ENCODE measurements around the gene ARHGEF11.

Gene ARHGEF11

DNA sequence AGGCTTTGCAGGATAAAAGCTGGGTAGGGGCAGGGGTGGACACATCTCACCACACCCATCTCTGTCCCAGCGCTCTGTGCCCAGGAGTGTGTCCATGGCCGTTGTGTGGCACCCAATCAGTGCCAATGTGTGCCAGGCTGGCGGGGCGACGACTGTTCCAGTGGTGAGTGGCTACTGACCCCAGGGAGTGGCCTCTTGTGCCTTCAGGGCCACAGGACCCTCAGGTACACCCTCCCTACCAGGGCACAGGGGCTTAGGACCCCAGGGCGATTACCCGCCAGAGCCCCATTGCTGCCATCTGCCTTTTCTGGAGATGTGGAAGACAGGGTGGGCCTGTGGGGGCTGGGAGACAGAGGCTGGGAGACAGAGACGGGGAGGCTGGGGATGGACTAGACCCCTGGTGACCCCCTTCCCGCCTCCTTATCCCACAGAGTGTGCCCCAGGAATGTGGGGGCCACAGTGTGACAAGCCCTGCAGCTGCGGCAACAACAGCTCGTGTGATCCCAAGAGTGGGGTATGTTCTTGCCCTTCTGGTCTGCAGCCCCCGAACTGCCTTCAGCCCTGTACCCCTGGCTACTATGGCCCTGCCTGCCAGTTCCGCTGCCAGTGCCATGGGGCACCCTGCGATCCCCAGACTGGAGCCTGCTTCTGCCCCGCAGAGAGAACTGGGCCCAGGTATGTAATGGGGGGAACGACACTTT lies 139.2 kb downstream of the ARHGEF11 start:
- DNase-seq, result no peak

DNA sequence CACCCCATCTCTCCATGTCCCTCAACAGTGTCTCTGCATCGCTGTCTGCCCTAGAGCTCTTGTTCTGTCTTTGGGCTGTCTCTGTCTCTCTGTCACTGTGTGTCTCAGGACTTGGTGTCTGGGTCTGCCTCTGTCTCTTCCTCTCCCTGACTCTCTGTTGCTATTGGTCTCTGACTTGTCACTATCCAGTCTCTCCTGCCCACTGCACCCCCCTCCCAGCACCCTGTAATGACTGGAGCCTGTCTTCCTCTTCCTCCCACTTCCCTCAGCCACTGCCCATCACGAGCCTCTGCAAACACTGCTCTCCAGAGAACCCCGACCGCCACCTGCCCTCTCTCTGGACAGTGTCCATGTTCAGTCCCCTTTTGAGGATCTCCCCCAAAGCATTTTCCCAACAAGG lies 139.9 kb downstream of the ARHGEF11 start:
- DNase-seq, result no peak

DNA sequence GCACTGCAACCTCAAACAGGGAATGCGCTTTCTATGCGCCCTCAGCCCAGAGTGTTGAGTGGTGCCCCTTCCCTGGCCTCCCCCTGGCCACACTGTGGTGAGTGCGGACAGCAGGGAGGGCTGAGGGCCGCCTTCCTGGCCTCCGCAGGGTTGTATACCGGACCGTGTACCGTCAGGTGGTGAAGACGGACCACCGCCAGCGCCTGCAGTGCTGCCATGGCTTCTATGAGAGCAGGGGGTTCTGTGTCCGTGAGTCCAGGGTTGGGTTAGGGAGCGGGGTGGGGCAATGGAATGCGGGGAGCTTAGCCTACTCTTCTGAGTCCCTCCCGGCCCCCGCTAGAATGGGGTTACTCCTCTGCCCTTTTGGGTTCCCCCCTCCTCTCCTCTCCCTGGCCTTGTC lies 140.4 kb downstream of the ARHGEF11 start:
- DNase-seq, result no peak

DNA sequence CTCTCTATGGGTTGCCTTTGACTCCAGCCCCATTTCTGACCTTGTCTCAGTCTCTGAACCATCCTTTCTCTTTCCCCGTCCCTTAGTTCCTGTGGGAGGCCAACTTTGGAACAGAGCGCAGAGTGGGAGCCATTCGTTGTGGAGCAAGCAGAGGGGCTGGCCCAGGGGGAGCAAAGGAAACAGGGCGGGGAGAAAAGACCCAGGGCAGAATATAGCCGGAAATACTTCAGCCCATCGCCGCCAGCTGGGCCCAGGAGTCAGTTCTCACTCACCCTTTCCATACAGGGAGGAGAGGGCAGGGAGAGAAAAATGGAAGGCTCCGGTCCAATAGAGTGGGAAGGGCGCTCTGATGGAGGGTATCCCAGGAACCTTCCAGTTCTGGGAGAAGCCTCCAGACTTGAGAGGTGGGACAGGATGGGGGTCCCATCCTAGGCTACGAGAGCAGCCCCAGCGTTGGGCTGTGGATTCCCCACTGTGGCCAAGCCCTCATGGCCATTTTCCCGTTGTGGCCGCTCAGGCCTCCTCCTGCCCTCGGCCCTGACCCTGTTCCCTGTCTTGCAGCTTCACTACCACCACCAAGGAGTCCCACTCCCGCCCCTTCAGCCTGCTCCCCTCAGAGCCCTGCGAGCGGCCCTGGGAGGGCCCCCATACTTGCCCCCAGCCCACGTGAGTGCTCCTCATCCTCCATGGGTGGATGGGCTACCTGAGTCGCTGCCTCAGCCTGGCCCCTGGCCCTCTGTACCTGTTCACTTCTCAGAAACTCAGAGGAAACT lies 141.2 kb downstream of the ARHGEF11 start:
- no peak for DNase-seq

DNA sequence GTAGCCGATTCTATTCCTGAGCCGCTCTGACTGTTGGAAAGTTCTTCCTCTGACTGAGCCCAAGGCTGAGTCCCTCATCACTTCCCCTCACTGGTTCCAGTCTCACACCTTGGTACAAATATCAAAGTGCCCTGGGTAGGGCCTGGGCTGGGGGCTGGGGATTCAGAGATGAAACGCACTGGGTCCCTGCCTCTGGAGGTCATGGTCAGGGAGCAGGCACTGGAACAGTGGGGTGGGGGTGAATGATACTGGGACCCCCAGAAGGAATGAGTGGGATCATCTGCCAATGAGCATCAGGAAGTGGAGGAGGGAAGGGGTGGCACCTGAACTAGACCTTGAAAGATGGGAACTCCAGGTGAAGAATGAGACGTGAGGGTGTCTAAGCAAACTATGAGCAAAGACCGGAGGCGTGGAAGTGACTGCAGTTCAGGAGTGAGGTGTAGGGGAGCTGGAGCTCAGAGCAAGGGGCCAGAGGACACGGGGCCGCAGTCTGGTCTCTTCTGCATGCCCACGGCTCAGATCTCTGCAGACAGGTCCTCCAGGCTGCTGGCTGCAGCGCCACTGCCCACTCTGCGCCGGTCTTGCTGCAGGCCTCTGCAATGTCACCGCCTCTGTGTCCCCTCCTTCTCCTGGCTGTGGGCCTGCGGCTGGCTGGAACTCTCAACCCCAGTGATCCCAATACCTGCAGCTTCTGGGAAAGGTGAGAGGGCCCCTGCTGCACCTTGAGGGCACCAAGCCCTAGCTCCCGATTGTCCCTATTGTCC lies 142.0 kb downstream of the ARHGEF11 start:
- DNase-seq, result no peak

DNA sequence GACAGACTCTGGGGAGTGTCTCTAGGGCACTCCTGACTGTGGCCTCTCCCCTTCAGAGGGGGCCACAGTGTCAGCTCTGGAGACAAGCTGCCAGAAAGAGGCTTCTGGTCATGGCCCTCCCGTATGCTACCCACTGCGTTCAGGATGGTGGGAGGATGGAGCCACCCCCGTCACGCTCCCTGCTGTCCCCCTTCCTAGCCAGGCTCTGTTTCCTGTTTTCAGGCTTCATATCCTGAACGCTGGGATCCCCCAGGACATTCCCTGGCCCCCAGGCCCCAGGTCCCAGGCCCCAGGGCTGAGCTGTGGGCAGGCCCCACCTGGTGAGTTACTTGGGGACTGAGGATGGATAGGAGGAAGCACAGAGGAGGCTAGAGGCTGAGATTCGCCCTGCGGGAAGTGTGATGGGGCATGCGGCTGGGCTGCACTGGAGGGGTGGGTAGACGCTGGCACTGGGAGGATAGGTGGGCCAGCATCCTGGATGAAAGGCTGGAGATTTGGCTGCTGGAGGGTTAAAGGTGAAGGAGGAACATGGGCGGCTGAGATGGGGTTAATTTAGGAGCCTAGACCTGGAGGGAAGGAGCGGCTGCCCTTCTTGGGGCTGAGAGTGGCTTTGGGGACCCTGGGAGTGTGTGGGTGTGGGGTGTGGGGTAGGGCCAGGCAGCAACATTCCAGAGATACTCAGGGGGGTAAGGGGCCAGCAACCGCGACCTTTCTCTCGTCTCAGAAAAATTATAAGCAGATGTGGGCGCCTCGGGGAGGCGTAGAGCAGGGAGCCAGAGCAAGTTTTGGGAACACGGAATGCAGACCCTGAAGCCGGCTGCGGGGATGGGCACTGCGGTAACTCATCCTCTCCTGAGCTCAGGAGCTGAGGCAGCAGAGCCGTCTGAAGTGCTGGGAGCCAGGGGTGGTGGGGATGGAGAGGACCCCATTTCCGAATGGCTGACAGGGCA lies 143.3 kb downstream of the ARHGEF11 start:
- no peak for DNase-seq

DNA sequence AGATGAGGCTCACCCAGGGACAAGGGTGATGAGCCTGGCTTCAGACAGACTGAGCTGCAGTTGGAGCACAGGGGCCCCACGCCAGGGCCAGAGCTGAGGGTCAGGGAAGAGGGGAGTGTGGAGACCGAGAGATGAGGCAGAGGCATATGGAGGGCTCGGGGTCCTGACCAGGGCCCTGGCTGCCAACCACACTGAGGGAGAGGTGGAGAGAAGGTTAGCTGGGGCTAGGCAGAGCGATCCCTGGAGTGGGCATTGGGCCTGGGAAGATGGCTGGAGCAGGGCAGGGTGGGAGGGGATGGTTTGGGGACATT lies 144.0 kb downstream of the ARHGEF11 start:
- no peak for DNase-seq

DNA sequence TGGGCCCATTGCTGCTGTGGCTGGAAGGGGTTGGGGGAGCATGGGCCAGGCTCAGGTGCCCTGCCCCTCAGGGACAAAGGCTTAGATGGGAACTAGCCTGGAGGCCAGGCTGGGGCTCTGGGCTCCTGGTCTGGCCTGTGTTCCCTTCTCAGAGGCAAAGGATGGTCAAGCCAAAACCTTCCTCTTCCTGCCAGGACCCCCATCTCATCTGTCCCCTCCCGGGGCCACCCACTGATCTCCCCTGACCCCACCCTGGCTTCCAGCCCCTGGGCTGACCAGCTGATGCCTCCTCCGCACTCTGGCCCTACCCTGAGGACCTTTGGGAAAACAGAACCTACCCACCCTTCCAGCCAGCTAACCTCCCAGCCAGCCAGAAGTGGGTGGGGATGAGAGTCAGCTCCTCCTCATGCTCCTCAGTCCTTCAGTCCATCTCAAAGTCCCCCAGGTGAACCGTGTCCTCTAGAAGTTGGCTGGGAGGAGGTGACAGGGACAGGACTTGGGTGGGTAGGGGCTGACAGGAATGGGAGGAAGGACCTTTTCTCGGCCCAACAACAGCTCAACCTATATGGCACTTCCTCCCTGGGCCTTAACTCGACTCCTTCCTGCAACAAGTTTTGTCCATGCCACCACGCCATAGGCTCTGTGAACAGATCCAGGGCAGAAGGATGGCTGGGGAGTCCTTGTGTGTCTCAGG lies 144.5 kb downstream of the ARHGEF11 start:
- no peak for DNase-seq

DNA sequence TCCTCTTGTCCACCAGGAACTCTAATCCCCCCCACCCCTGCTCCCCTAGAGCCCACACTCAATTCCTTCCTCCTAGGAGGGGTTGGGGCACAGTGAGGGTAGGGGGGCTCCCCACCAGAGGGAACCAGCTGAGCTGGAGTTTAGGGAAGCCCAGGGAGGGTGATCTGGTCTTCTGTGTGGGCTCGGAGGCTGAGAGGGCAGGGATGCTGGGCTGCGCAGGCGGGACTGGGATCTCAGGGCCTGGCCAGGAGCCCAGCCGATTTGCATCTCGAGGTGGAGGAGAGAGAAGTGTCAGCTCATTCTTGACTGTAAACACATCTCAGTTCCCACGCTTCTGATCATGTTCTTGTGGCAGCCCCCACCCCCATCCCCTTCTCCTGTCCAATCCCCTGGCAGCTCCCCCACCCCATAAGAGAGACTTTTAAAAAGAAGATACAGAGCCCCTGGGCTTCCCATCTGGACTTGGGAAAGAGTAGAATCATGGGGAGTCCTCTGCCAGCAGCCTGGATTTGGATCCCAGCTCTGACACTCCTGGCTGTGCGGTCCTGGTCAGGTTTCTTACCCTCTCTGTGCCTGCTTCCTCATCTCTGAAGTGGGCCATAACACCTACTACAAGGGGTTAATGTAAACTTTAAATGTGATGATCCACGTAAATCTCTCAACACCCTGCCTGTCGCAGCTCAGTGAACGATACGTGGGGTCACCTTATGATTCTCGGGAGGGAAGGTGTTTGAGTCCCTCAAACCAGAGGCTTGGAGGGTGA lies 145.4 kb downstream of the ARHGEF11 start:
- DNase-seq, result no peak

DNA sequence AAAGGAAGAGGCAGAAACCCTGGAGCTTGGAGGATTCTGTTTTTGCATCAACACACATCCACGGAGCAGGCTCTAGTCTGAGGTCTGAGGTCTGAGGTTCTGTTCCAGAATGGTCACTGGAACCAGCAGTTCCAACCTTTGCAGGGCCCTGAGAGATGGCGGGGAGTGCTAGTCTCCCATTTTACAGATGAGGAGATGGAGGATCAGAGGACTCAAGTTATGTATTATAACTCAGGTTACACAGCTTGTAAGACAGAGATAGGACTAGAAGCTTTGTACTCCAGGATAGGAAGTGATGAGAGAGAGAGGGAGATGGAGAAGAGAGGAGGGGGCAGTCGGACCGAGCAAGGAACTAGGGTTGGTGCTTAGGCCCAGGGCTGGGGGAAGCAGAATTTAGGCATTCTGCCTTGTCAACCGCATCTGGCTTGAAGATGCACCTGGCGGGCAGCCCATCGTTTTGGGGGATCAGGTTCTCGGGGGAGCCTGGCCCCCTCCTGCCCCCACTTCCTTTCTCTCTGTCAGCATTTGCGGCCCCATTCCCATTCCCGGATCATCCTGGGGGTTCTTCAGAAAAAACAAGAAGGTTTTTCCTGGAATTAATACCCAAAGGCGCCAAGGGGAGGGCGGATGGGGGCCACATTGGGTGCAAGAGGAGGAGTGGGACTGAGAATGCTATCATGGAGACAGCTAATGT lies 146.4 kb downstream of the ARHGEF11 start:
- no peak for DNase-seq

DNA sequence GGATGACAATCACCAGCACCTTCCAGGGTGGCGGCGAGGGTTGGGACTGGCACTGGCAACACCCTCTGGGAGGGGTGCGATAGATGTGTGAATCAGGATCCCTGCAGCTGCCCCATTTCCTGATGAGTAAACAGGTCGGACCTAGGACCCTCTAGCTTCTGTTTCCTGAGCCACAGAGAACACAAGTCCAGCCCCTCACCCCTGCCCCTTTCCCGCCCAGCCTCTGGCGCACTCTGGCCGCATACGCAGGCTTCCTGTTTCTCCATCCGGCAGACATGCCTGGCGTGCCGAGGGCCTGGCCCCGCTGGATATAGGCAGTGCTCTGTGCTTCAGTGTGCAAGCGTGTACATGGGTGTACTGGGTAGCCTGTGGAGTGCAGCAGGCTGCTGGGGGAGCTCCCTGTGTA lies 147.4 kb downstream of the ARHGEF11 start:
- no peak for DNase-seq

DNA sequence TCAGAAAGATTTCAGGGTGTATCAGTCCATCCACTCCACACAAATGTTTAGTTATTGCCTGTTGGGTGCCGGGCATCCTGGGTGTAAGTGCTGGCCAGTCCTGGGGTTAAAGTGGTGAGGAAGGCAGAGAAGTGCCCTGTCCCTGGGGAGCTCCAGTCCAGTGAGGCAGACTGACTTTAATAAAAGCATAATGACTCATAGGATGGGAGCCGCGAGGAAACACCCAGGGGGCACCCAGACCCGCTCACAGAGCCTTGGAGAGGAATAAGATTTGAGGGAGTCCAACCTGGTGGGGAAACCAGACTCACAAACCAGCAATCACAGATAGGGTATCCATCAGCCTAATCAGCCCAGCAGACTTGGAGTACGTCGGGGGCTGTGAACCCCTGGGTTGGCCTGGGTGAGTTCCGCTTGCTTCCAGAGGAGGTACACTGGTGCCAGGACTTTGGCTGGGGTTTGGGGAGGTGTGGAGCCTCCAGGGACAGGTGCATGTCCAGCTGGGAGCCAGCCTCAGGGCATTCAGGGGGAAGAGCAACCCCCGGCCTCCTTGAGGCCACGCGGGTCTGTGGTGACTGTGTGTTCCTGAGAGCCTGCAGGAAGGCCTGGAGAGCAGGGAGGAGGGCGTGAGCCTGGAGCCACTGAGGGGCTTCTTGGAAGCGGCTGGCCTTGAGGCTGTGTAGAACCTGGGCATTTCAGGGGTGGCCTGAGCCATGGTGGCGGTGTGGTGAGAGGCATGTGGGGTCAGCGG lies 148.3 kb downstream of the ARHGEF11 start:
- DNase-seq, result no peak

DNA sequence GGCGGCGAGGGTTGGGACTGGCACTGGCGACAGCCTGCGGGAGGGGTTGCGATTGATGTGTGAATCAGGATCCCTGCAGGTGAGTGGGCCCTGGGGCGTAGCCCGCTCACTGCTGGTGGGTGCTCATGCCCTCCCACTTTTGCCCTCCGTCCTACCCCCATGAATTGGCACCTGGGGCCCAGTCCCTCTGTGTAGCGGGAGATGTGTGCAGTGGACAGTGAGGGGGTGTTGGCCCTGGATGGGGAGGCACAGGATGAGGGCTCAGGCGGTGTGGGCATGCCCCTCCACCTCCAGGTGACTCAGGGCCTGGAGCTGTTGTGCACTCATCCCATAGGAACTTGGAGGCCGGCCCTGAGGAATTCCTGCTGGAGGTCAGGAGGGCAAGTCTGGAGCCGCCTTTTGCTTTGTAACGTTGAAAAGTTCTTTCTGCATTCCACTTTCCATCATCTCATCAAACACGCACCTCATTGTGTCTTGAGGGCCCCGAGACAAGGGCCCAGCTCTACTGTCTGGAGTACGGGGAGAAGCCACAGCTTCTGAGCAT lies 149.0 kb downstream of the ARHGEF11 start:
- DNase-seq, result no peak

DNA sequence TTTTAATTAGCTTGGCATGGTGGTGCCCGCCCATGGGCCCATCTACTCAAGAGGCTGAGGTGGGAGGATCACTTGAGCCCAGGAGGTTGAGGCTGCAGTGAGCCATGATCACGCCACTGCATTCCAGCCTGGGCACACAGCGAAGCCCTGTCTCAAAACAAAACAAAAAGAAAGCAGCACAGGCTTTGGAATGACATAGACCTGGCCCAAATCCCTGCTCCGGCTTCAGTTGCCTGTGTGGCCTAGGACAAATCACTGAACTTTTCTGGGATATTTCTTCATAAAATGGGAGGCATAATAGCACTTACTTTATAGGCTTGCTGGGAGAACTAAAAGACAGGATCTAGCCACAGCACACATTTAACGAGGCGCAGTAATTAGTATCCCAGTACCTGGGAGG lies 149.6 kb downstream of the ARHGEF11 start:
- no peak for DNase-seq

DNA sequence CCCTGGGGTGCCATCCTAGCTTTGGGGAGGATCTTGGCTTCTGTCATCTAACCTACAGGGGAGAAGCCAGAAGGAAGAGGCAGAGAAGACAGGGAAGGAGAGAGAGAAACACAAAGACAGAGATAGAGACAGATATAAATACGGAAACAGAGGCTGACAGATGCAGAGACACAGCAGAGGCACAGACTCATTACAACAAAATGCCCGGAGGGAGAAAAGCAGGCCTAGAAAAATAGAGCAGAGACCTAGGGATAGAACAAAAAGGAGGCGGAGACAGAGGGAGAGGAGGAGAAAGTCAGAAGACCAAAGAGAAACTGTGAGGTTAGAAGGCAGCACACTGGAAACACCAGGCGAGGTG lies 150.1 kb downstream of the ARHGEF11 start:
- DNase-seq, result no peak

DNA sequence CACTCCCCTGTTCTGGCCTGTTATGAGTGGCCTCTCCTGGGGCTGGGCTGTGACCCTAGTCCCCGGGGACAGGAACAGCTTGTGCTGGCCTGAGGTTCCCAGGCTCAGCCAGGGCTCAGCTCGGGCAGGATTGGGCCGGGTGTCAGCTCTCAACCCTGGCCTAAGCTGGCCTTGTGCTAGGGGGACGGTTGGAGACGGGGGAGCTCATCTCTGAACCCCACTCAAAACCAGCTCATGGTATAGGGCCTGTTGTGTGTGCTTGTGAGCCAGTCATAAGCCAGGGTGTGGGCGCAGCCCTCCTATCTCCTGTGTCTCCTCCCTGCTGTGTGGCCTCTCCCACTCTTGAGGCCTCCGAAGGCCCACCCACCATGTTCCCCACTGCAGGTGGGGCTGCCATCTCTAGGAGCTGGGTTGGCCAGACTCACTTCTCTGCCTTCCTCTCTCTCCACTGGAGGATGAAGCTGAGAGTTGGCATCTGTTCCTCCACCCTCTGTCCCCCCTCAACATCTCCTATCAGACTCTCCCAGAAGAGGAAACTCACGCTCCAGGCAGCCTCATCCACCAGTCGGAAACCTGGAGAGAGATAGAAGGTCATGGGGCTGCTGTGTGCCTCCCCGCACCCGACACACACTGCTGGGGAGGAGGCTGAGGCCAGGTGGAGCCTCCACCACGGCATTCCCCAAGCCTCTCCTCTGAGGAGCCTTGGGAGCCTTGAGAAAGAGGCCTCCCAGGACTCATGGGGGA lies 150.7 kb downstream of the ARHGEF11 start:
- DNase-seq, result no peak

DNA sequence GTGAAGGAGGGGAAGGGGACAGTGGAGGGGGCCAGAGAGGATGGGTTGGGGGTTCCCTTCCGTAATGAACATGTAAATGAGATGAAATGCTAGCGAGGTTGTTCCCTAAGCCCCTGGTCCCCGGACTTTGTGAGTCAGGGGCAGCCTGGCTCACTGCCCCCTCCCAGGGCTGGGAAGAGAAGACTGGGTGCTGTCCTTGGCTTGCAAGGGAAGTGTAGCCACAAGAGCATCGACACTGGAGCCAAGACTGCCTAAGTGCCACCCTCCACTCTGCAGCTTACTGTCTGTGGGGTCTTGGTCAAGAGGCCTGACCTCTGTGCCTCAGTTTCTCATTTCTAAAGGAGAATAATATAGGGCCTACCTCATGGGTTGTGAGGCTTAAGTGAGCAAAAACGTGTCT lies 151.5 kb downstream of the ARHGEF11 start:
- no peak for DNase-seq

DNA sequence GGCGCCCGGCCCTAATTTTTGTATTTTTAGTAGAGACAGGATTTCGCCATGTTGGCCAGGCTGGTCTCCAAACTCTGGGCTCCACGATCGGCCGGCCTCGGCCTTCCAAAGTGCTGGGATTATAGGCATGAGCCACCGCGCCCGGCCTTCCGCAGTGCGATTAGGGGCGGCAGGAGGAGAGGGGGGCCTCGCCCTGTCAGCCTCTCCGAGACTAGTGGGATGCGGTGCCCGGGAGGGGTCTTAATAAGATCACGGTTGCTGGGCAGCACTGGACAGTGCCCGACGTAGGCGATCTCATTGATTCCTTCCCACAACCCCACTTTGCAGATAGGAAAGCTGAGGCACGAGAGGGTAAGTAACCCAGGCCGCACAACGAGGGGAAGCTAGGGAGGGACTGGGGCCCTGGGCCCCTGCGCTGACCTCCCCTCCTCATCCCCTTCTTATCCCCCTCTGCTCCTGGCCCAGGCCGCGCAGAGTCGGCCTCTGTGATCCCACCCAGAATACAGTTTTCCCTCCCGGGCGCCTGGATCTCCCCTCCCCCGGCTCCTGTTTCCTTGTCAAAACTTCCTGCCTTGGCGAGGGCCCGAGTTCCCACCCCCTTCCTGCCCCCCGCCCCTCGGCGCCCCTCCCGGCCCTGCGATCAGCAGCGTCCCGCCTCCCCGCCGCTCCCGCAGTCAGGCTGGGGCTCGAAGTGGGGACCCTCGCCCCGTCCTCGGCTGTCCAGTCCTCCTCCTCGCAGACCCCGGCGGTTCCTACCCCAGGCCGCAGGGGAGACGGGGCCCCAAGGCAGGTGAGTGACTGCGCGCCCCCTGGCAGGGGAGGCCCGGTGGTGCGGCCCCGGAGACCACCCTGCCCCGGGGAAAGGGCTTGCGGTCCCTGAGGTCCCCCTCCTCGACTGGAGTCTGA lies 152.2 kb downstream of the ARHGEF11 start, which contains the start of gene PEAR1:
Gene PEAR1, plus strand, starts transcription at position 671 of the 906 bp plus-strand sequence. CDS start 10,209 bp downstream, outside the sequence.
- DNase-seq, result no peak

All from T-helper 1 cell (primary cell).